ENCODE results near the gene TBCD. TPM values are rescaled to one million over a fixed set of nuclear protein-coding genes. Genes with fewer than 3 reads are reported as not detected.

TBCD gene
- total RNA-seq, 1 experiment from 2014 or later = 90.7 TPM

DNA sequence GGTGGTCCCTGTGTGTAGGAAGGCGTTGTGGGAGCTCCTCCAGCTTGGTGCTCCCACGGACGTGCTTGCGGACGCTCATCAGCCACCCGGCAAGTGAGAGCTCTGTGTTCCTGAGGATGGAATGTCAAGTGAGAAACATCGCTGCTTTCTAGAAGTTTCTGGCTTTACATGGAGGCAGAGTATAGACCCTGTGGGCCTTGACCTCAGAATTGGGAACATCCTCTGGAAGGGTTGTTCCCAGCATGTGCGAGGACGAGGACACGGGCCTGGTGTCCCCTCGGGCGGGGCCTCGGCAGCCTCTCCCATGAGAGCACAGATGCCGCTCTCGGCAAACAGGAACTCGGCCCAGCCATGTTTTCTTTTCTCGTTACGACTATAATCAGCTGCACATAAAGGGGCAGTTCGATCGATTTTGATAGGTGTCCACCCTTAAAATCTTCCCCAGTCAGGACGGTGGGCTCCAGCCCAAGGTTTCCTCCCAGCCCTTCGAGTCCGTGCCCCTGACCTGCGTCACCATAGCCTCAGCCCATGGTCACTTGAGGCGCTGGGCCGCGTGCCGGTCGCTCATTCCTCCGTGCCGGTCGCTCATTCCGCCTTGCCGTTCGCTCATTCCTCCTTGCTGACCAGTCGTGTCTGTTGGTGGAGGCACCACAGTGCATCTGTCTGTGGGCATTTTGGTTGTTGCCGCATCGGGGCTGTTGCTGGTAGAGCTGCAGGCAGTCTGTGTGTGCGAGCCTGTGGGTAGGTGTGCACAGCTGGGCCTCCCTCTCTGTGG is 179.2 kb downstream of the TBCD start:
- Mint-ChIP-seq H3K4me3 (ENCODE audit: low read depth, unreplicated experiment) (no peak overlapping the region), H3K9me3 (ENCODE audit: low read depth, unreplicated experiment) (no peaks in the 10 kb centered on the region), H3K27me3 (ENCODE audit: unreplicated experiment) (no peaks in the 10 kb centered on the region), H3K4me1 (ENCODE audit: low read depth, unreplicated experiment) (no peaks in the 10 kb centered on the region), H3K27ac (ENCODE audit: unreplicated experiment) (no peak overlapping the region), H3K36me3 (ENCODE audit: insufficient read depth, unreplicated experiment) (peaks cover 8% of the 10 kb centered on the region)
- BruUV-seq (replicated peaks) = no TSS peak
- intact Hi-C loops (cut with micrococcal nuclease; ENCODE audit: unreplicated experiment) = no loop called here
- CTCF ChIA-PET = no interaction called here
- no peak for DNase-seq
- TF ChIP-seq, protein P1, sequence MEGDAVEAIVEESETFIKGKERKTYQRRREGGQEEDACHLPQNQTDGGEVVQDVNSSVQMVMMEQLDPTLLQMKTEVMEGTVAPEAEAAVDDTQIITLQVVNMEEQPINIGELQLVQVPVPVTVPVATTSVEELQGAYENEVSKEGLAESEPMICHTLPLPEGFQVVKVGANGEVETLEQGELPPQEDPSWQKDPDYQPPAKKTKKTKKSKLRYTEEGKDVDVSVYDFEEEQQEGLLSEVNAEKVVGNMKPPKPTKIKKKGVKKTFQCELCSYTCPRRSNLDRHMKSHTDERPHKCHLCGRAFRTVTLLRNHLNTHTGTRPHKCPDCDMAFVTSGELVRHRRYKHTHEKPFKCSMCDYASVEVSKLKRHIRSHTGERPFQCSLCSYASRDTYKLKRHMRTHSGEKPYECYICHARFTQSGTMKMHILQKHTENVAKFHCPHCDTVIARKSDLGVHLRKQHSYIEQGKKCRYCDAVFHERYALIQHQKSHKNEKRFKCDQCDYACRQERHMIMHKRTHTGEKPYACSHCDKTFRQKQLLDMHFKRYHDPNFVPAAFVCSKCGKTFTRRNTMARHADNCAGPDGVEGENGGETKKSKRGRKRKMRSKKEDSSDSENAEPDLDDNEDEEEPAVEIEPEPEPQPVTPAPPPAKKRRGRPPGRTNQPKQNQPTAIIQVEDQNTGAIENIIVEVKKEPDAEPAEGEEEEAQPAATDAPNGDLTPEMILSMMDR (IDR thresholded peaks at IDR 0.05; ENCODE audit: unreplicated experiment) = no peak

DNA sequence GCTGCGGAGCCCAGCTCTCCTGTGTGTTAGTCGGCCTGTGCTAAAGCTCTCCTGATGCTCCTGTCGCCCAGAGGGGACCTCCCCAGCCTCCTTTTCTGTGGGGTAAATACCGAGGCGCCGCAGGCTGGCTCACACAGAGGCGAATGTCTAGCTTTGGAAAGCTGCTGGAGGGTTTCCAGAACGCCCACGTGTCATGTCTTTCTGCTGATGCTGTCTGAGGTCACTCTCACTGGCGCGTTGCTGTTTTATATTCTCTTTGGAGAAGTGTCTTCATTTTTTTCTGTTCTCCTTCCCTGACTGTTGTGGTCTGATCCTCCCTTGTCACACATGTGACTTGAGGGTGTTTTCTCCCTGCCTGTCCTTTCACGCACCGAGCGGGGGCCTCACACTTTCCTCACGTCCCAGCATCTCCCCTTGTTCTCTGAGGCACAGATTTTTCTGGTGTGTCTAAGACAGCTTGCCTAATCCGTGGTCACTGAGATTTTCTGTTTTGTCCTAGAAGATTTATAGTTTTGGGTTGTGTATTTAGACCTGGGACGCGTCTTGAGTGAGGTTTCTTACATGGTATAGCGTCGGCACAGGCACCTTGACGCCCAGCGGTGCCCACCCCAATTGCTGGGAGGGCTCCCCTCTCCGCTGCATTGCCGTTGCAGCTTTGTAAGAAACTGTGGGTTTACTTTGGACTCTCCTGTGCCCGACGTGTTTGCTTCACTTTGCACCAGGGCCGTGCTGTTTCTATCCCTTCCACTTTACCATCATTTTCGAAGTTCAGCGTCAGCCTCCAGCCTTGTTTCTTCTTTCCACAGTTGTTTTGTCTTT is 180.0 kb downstream of the TBCD start:
- TF ChIP-seq, protein P1 (IDR thresholded peaks at IDR 0.05; ENCODE audit: unreplicated experiment) = no peak
- intact Hi-C loops (cut with micrococcal nuclease; ENCODE audit: unreplicated experiment) = no loop called here
- DNase-seq = no peak
- Mint-ChIP-seq H3K27ac (ENCODE audit: unreplicated experiment) (no peak overlapping the region), H3K4me3 (ENCODE audit: low read depth, unreplicated experiment) (no peak overlapping the region), H3K36me3 (ENCODE audit: insufficient read depth, unreplicated experiment) (peaks cover 13% of the 10 kb centered on the region), H3K27me3 (ENCODE audit: unreplicated experiment) (no peaks in the 10 kb centered on the region), H3K4me1 (ENCODE audit: low read depth, unreplicated experiment) (no peaks in the 10 kb centered on the region), H3K9me3 (ENCODE audit: low read depth, unreplicated experiment) (no peaks in the 10 kb centered on the region)
- CTCF ChIA-PET = no interaction called here
- no TSS peak for BruUV-seq (replicated peaks)

DNA sequence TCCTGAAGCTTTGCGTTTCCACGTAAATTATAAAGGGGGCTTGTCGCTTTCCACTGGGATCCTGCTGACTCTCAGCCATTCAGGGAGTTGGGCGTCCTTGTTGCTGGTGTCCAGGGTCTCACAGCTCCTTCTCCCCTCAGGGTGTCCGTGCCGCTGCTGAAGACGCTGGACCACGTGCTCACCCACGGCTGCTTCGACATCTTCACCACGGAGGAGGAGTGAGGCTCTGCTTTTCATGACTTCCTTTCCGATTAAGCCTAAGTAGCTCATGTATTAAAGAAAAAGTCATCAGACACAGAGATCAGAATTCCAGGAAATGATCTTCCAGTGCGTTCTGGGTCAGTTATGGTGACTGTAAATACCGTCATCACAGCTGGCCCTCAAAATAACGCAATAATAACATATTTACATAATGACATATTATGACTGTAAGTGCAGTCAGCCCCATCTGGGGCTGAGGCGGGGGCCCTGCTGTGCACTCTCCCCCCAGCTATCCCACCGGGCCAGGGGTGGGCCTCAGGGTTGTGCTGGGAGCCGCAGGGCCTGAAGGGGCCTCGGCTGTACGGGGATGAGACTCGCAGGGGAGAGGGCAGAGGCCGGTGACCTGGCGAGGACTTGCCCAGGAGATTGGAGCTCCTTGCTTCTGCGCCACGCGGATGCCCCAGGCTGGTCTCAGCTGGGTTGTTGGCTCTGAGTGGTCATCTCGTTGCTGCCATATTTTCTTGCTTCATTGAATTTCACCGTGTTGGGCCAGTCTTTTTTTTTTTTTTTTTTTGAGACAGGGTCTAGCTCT is 180.8 kb downstream of the TBCD start:
- no TSS peak for BruUV-seq (replicated peaks)
- no peak overlapping the region for H3K27ac Mint-ChIP-seq (ENCODE audit: unreplicated experiment)
- CTCF ChIA-PET = interaction anchor here (0.6 to 0.7 kb wide), 2 partner anchors 8 to 216 kb away, joined by 3 to 4 read pairs; partner anchors contain the start of gene FN3KRP
- no peaks in the 10 kb centered on the region for H3K9me3 Mint-ChIP-seq (ENCODE audit: low read depth, unreplicated experiment)
- no peaks in the 10 kb centered on the region for H3K4me1 Mint-ChIP-seq (ENCODE audit: low read depth, unreplicated experiment)
- H3K27me3 Mint-ChIP-seq (ENCODE audit: unreplicated experiment) = no peaks in the 10 kb centered on the region
- H3K36me3 Mint-ChIP-seq (ENCODE audit: insufficient read depth, unreplicated experiment) = peaks cover 16% of the 10 kb centered on the region
- no peak for DNase-seq
- intact Hi-C loops (cut with micrococcal nuclease; ENCODE audit: unreplicated experiment) = no loop called here
- TF ChIP-seq, protein P1 (IDR thresholded peaks at IDR 0.05; ENCODE audit: unreplicated experiment) = no peak
- no peak overlapping the region for H3K4me3 Mint-ChIP-seq (ENCODE audit: low read depth, unreplicated experiment)

DNA sequence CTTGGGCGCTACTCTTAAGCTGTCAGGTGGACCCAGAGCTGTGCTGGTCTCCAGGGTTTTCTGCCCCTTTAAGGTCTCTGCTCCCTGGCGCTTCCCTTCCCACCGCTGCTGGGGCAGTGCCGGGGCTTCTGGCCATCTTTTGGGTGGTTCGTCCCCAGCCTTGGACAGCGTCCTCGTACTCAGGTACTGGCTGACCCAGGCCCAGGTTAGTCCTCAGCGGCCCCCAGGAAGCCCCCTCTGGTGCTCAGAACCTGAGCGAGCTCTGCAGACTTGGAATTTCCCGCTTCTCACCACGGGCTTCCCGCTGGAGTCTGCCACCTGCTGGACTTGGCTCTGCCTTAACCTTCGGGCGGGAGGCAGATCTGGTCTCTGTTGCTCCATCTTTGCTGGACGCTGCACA is 182.0 kb downstream of the TBCD start:
- BruUV-seq (replicated peaks) = no TSS peak
- CTCF ChIA-PET = no interaction called here

More for the DNA sequence above, 182.0 kb downstream of the TBCD start:
- H3K9me3 Mint-ChIP-seq (ENCODE audit: low read depth, unreplicated experiment) = no peaks in the 10 kb centered on the region
- H3K36me3 Mint-ChIP-seq (ENCODE audit: insufficient read depth, unreplicated experiment) = peaks cover 16% of the 10 kb centered on the region
- H3K4me1 Mint-ChIP-seq (ENCODE audit: low read depth, unreplicated experiment) = no peaks in the 10 kb centered on the region
- H3K27ac Mint-ChIP-seq (ENCODE audit: unreplicated experiment) = no peak overlapping the region
- H3K4me3 Mint-ChIP-seq (ENCODE audit: low read depth, unreplicated experiment) = no peak overlapping the region
- TF ChIP-seq, protein P1 (IDR thresholded peaks at IDR 0.05; ENCODE audit: unreplicated experiment) = no peak
- H3K27me3 Mint-ChIP-seq (ENCODE audit: unreplicated experiment) = no peaks in the 10 kb centered on the region
- intact Hi-C loops (cut with micrococcal nuclease; ENCODE audit: unreplicated experiment) = no loop called here
- DNase-seq = no peak
